HG02642 (cell line): ENCODE results near the gene CLSTN2.
"Not testable (repeated sequence)": the region's sequence is repeated elsewhere in the genome, so short reads cannot be mapped to it uniquely, and the experiment has no call there.

Experiments
- ATAC-seq: cut with Tn5 transposase; IDR thresholded peaks from one replicate; pipeline ENCODE4 v1.9.1; 2021; ENCODE audit warnings: mild to moderate bottlenecking; ENCODE audit not compliant: unreplicated experiment, poor library complexity

The CLSTN2 gene

GRCh38 chr3:140394488-140395133 is 459.6 kb downstream of the CLSTN2 start:
- no peak for ATAC-seq

DNA sequence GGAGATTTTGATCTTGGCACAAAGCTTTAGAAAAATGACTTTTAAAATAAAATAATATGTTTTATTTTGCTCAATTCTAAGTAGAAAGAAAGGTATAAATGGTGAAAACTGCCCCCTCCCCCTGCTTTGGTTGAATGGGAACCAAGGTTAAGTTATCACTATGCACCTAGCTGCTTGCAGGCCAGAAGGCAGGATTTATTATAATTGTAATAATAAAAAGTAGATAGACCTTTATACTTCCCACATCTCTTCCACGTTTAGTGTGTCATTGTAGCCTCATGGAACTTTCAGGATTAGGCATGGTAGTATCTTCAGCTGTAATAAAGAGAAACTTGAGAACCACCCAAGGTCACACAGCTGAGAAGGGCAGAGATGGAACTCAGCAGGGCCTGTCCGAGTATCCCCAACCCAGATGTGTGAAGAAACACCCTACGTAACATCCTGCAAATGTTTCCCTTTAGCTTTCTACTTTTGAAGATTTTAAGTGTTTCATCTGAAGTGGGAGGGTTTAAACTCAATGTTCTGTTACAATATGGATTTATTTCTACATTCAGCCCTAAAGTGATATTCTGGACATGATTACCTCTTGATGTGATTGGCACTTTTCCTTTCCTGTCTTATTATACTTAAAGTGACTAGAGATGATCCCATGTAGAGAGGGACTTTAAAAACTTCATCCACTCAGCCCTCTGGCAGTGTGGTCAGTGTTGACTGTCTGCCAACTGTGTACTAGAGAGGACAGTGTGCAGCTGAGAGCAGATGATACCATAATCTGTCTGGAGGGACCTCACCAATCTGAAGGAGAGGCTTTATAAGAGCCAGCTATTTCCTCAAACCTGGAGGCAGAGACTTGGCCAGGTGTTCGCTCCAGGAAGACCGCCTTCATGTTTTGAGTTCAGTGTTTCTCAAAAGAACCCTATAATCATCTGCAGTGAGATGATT is 460.4 kb downstream of the CLSTN2 start:
- ATAC-seq: no peak

DNA sequence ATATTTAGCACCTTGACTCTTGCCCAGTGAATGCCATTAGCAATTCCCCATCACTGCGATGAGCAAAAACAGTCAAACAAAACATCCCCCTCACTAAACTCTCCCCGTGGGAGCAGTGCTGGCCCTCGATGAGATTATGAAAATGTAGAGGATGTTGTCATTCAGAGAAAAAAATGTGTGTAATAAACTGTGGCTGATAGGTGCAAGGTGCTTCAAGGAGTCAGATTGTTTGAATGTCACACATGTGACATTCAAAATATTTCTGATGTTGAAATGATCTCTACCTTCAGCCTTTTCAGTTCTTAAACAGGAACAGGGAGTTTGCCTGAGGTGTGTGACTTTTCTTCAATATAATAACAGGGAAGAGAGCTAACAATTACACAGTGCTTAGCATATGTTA is 461.1 kb downstream of the CLSTN2 start:
- ATAC-seq: no peak

GRCh38 chr3:140397847-140398246 is 462.9 kb downstream of the CLSTN2 start:
- ATAC-seq: no peak

GRCh38 chr3:140398387-140398786 is 463.4 kb downstream of the CLSTN2 start:
- no peak for ATAC-seq

DNA sequence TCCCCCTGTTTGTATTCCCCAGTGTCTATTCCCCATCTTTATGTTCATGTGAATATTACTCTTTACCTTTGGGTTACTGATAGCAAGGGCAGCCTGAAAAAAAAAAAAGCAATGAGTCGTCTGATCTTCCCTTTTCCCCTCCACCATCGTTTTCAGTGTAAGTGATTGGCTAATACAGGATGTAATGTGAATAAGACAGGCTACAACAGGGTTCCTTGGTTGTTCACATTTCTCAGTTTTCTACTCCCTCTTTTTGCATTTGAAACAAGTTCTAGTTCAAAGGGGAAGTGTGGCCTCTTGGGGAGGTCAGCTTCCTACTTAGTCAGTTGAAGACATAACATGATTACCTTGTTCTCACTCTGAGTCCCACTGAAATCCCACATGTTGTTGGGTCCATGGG is 464.9 kb downstream of the CLSTN2 start:
- ATAC-seq: no peak

GRCh38 chr3:140403079-140403478 is 468.1 kb downstream of the CLSTN2 start:
- ATAC-seq: no peak

DNA sequence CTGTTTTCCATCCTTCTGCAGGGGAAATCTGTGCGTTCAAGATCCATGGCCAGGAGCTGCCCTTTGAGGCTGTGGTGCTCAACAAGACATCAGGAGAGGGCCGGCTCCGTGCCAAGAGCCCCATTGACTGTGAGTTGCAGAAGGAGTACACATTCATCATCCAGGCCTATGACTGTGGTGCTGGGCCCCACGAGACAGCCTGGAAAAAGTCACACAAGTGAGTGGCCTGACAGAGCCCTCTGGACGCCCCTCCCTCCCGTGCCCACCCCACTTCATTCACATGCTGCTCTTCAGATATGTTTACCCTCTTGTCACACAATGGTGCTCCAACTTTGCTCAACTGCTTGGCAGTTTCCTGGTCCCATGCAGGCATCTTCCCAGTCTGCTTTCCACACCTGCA is 468.6 kb downstream of the CLSTN2 start:
- ATAC-seq: no peak

GRCh38 chr3:140406655-140407054 is 471.7 kb downstream of the CLSTN2 start:
- no peak for ATAC-seq

DNA sequence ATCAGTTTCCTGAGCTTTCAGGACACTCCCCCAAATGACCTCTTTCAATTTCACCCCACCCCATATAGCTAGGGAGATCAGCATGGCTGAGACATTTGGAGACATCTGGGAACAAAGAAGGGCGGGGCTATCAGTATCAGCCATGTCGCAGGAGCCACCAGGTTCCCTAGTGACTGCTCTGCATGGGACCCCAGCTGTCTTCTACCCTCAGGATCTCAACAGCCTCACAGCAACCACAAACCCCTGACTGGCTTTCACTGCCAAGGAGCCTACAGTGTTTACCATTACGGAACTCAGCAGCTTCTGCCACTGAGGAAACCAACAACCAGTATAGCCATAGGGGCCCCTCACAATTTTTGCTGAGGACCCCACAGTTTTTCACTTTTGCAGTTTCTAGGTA is 473.3 kb downstream of the CLSTN2 start:
- no peak for ATAC-seq

- ATAC-seq: no peak
These were observed 481.7 kb downstream of the CLSTN2 start for GRCh38 chr3:140416666-140417065.

GRCh38 chr3:140420621-140421357 is 485.8 kb downstream of the CLSTN2 start:
- no peak for ATAC-seq

DNA sequence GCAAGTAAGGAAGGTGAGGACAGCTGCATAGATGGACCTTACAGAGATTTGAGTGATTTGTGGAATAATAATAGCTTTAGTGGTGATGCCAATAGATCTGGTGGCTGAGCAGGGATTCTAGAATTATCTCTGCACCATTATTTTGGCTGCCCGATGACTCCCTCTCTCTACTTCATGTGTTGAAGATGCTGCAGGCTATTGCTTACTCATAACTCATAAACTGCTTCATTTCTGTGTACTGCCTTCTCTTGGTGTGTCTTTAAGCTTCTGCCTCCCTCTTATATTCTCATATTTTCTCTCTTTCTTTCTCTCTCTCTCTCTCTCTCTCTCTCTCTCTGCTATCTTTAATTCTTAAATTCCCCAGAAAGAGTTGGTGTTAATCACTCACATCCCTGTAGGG is 486.9 kb downstream of the CLSTN2 start:
- no peak for ATAC-seq

GRCh38 chr3:140423146-140423545 is 488.2 kb downstream of the CLSTN2 start:
- ATAC-seq: no peak

- ATAC-seq: not testable (repeated sequence)
These were observed 488.6 kb downstream of the CLSTN2 start for GRCh38 chr3:140423574-140423973.

- ATAC-seq: no peak
These were observed 489.2 kb downstream of the CLSTN2 start for GRCh38 chr3:140424211-140424610.

GRCh38 chr3:140424726-140425125 is 489.7 kb downstream of the CLSTN2 start:
- ATAC-seq: no peak

- ATAC-seq: no peak
These were observed 492.8 kb downstream of the CLSTN2 start for GRCh38 chr3:140427786-140428185.

- ATAC-seq: no peak
These were observed 493.4 kb downstream of the CLSTN2 start for GRCh38 chr3:140428380-140428779.

GRCh38 chr3:140429791-140430190 is 494.8 kb downstream of the CLSTN2 start:
- no peak for ATAC-seq

- no peak for ATAC-seq
These were observed 495.5 kb downstream of the CLSTN2 start for GRCh38 chr3:140430494-140430893.
